SIG-M5 treated with dmso at 0.1 percent for 504 hours (cell line): ENCODE data around the gene SLC6A8.
"Not testable (repeated sequence)": the region's sequence is repeated elsewhere in the genome, so short reads cannot be mapped to it uniquely, and the experiment has no call there.

Experiments used
- DNase-seq: peaks from one replicate; lab custom pipeline; 2025; ENCODE audit not compliant: unreplicated experiment; lab: John Stamatoyannopoulos, UW

SLC6A8 gene

GRCh38 chrX:153692611-153693156, 5.0 kb downstream of the SLC6A8 start:
- no peak for DNase-seq

- no peak for DNase-seq
These were observed 5.7 kb downstream of the SLC6A8 start for GRCh38 chrX:153693216-153694086.

- not testable (repeated sequence) for DNase-seq
These were observed 6.5 kb downstream of the SLC6A8 start for GRCh38 chrX:153694256-153694655.

GRCh38 chrX:153694687-153695270, 7.1 kb downstream of the SLC6A8 start:
- no peak for DNase-seq

- DNase-seq: no peak
These were observed 8.4 kb downstream of the SLC6A8 start for GRCh38 chrX:153696100-153696499.

- not testable (repeated sequence) for DNase-seq
These were observed 8.8 kb downstream of the SLC6A8 start for GRCh38 chrX:153696538-153696937.

GRCh38 chrX:153696986-153697722, 9.4 kb downstream of the SLC6A8 start:
- DNase-seq: not testable (repeated sequence)

GRCh38 chrX:153697924-153698865, 10.5 kb downstream of the SLC6A8 start:
- DNase-seq: no peak

- not testable (repeated sequence) for DNase-seq
These were observed 11.6 kb downstream of the SLC6A8 start for GRCh38 chrX:153699210-153699783.

- DNase-seq: not testable (repeated sequence)
These were observed 12.2 kb downstream of the SLC6A8 start for GRCh38 chrX:153699784-153700371.

- DNase-seq: no peak
These were observed 12.7 kb downstream of the SLC6A8 start for GRCh38 chrX:153700376-153700945.

GRCh38 chrX:153700967-153701366, 13.2 kb downstream of the SLC6A8 start:
- no peak for DNase-seq

- DNase-seq: no peak
These were observed 14.0 kb downstream of the SLC6A8 start for GRCh38 chrX:153701706-153702105.

- no peak for DNase-seq
These were observed 14.8 kb downstream of the SLC6A8 start for GRCh38 chrX:153702336-153703035.

- no peak for DNase-seq
These were observed 15.3 kb downstream of the SLC6A8 start for GRCh38 chrX:153703036-153703370.

- DNase-seq: no peak
These were observed 16.3 kb downstream of the SLC6A8 start for GRCh38 chrX:153704021-153704526.

GRCh38 chrX:153704631-153705402, 17.1 kb downstream of the SLC6A8 start:
- not testable (repeated sequence) for DNase-seq
